ENCODE results near the gene NUDT8. TPM values are rescaled to one million over a fixed set of nuclear protein-coding genes. Genes with fewer than 3 reads are reported as not detected.
A peak's percentile ranks its signal among the peaks of the same experiment; 100 is the strongest.

Gene NUDT8
- total RNA-seq, 1 donor, result 4.7 TPM

DNA sequence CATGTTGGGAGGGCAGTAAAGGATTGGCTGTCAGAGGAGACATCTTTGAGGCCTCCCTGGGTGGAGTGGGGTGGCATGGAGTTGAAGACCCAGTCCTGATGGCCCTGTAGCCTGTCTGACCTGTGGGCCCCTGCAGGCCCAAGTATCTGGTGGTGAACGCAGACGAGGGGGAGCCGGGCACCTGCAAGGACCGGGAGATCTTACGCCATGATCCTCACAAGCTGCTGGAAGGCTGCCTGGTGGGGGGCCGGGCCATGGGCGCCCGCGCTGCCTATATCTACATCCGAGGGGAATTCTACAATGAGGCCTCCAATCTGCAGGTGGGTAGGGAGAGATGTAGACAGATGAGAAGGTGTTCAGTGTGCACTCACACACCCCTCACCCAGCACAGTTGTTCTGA, 20.4 kb downstream of the NUDT8 start:
- no peak overlapping the region for H3K4me3 ChIP-seq (ENCODE audit: low read depth, low read length)
- no peak for DNase-seq (ENCODE audit: low read depth)
- no peak for TF ChIP-seq CTCF (IDR thresholded peaks at IDR 0.05; ENCODE audit: insufficient read depth, low read depth, low read length)

DNA sequence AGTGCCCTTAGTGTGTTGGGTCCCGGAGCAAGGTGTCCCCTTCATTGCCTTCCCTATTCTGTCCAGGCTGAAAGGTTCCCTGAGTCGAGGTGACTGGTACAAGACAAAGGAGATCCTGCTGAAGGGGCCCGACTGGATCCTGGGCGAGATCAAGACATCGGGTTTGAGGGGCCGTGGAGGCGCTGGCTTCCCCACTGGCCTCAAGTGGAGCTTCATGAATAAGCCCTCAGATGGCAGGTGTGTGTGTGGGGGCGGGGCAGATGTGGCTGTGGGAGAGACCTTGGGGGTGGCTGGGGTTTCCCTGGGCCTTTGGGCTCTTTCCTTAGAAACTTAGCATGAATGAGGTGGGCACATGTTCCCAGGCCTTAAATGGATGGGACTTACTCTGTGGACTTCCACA, 21.3 kb downstream of the NUDT8 start:
- no peak for TF ChIP-seq CTCF (IDR thresholded peaks at IDR 0.05; ENCODE audit: insufficient read depth, low read depth, low read length)
- H3K4me3 ChIP-seq (ENCODE audit: low read depth, low read length), result no peak overlapping the region
- DNase-seq (ENCODE audit: low read depth), result no peak

GRCh38 chr11:67607507-67607906, 22.2 kb downstream of the NUDT8 start:
- DNase-seq (ENCODE audit: low read depth), result no peak
- TF ChIP-seq CTCF (IDR thresholded peaks at IDR 0.05; ENCODE audit: insufficient read depth, low read depth, low read length), result no peak

DNA sequence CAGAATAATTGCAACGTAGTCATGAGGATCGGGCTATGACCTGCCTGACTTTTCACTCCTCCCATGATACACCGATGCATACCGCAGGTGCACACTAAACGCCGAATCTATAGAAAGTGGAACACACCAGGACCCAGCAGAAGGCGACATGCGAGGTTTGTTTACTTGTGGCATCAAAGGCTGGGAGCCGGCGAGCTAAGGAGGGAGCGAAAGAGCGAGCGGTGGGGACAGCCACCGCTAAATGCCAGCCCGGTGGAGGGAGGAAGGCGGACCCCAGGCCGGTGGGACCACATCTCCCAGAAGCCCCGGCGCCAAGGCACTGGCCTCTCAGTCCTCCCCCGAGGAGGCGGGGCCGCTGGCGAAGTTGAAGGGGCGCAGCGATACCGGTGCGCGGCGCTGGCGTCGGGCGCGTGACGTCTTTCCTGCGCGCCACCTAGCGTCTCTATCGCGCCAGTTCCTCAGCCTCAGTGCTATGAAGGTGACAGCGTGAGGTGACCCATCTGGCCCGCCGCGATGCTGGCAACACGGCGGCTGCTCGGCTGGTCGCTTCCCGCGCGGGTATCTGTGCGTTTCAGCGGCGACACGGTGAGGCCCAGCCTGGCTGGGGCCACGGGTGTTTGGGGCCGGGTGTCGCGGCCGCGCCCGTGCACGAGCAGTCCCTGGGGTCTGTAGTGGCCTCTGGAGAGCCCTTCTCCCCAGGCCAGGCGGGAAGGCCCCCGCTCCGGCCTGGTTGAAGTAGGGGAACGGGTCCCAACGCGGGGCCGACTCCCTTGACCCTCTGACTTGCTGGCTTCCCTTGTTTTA, 23.0 kb downstream of the NUDT8 start, which contains the start of gene NDUFV1:
Gene NDUFV1, plus strand, starts transcription at position 445 of the 804 bp plus-strand sequence. Its CDS starts 69 bp downstream, at position 514.
- peak; percentile 53 for TF ChIP-seq CTCF (IDR thresholded peaks at IDR 0.05; ENCODE audit: insufficient read depth, low read depth, low read length)
- DNase-seq (ENCODE audit: low read depth), result peak; percentile 91
- H3K4me3 ChIP-seq (ENCODE audit: low read depth, low read length), result peak within 1 kb of the TSS; percentile 97

More at GRCh38 chr11:67607507-67607906, 22.2 kb downstream of the NUDT8 start:
- H3K4me3 ChIP-seq (ENCODE audit: low read depth, low read length), result peak overlapping the region; percentile 97

GRCh38 chr11:67606093-67606491, 23.6 kb downstream of the NUDT8 start:
- DNase-seq (ENCODE audit: low read depth), result peak; percentile 32
- no peak for TF ChIP-seq CTCF (IDR thresholded peaks at IDR 0.05; ENCODE audit: insufficient read depth, low read depth, low read length)
- peak overlapping the region; percentile 97 for H3K4me3 ChIP-seq (ENCODE audit: low read depth, low read length)

DNA sequence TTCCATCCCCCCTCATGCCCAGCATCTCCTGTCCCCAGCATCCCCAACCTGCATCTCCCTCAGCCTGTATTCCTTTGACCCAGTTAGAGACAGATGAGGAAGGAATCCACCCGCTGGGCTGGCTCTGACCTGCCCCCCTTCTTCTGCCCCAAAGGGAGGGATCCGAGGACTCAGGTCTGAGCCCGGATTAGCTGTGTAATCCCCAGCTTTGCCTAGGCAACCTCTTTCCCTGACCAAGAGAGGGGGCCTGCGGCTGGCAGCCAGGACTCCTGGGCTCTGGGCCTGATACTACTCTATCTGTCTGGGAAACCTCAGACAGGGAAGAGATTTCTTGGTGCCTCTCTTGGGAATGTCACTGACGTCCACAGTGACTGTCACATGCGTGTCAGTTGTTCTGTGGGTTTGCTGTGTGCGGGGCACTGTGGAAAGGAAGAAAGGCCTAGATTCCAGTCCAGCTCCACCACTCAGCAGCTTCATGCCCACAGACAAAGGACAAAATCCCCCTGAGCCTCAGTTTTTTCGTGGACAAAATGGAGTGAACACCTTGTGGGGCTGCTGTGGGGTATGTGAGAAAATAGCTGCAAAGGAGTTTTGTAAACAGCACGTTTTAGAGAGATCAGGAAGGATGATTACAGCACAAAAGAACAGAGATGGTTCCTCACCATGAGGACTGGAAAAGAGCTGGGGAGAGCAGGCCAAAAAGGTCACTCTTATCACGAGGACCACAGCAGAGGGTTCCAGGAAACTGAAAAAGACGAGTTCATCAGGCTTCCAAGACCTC, 24.3 kb downstream of the NUDT8 start:
- peak; percentile 21 for DNase-seq (ENCODE audit: low read depth)
- TF ChIP-seq CTCF (IDR thresholded peaks at IDR 0.05; ENCODE audit: insufficient read depth, low read depth, low read length), result no peak
- H3K4me3 ChIP-seq (ENCODE audit: low read depth, low read length), result no peak overlapping the region

Measured in fibroblast of villous mesenchyme (primary cell).